Activated CD8-positive, alpha-beta T cell treated with anti-CD3 and anti-CD28 coated beads for 36 hours (primary cell): Measurements from ENCODE around the gene GNAT3. TPM values are rescaled to one million over a fixed set of nuclear protein-coding genes. Genes with fewer than 3 reads are reported as not detected.

ENCODE experiments used
- ATAC-seq: fragments of 200-7000 bp; cut with Tn5 transposase; one replicate; pipeline ENCODE4 v1.10.0; 2021; ENCODE audit warnings: mild to moderate bottlenecking, moderate library complexity
- CTCF ChIA-PET: fragments of 350-600 bp; sonication (Branson Sonifier 250); formaldehyde crosslinking; loops from one replicate; lab custom pipeline; 2021; ENCODE audit warnings: antibody characterized with exemption; lab: Charles Lee
- POLR2A ChIA-PET: fragments of 350-600 bp; sonication (Branson Sonifier 250); formaldehyde crosslinking; loops from one replicate; lab custom pipeline; 2021; ENCODE audit warnings: antibody characterized with exemption; lab: Charles Lee
- DNase-seq: peaks from one replicate; pipeline ENCODE4 v3.0.0-alpha.2; 2020
- H3K27ac Mint-ChIP-seq: one replicate; pipeline ENCODE4 v1.8.0; 2021; ENCODE audit warnings: mild to moderate bottlenecking, mixed read lengths
- H3K27me3 Mint-ChIP-seq: one replicate; pipeline ENCODE4 v1.8.0; 2021; ENCODE audit warnings: mixed read lengths
- H3K36me3 Mint-ChIP-seq: one replicate; pipeline ENCODE4 v1.8.0; 2021; ENCODE audit warnings: low read depth, mixed read lengths
- H3K4me1 Mint-ChIP-seq: one replicate; pipeline ENCODE4 v1.8.0; 2021; ENCODE audit warnings: low read depth, mixed read lengths
- H3K4me3 Mint-ChIP-seq: one replicate; pipeline ENCODE4 v1.8.0; 2021; ENCODE audit warnings: mild to moderate bottlenecking, moderate library complexity, mixed read lengths
- H3K9me3 Mint-ChIP-seq: one replicate; pipeline ENCODE4 v1.8.0; 2021; ENCODE audit warnings: mixed read lengths
- CTCF ChIP-seq: fragments of 200-600 bp; IDR thresholded peaks from one replicate; pipeline ENCODE4 v1.8.0; 2022; ENCODE audit warnings: antibody characterized with exemption, mild to moderate bottlenecking
- intact Hi-C: fragments of 100-400 bp; cut with micrococcal nuclease; formaldehyde crosslinking; loops from one replicate; pipeline ENCODE4 v1.10.0; 2022
- total RNA-seq, 2 experiments: library from RNA; stranded (reverse); gene quantifications; one replicate each; pipeline ENCODE4 v1.2.3, GENCODE V29; 2021

Gene GNAT3
- total RNA-seq, 2 experiments from 2014 or later = not detected

GRCh38 chr7:80413383-80413945, 98.4 kb downstream of the GNAT3 start:
- intact Hi-C loops = no loop called here
- Mint-ChIP-seq H3K4me1 (no peaks in the 10 kb centered on the region), H3K36me3 (no peaks in the 10 kb centered on the region), H3K4me3 (no peak overlapping the region), H3K27me3 (peaks cover 2% of the 10 kb centered on the region), H3K27ac (no peak overlapping the region), H3K9me3 (no peaks in the 10 kb centered on the region)
- TF ChIP-seq CTCF = no peak
- ChIA-PET POLR2A (no interaction called here), CTCF (no interaction called here)
- ATAC-seq (no peak), DNase-seq (no peak)

GRCh38 chr7:80412842-80413241, 99.0 kb downstream of the GNAT3 start:
- ChIA-PET CTCF (no interaction called here), POLR2A (no interaction called here)
- H3K4me3 Mint-ChIP-seq = no peak overlapping the region
- peaks cover 2% of the 10 kb centered on the region for H3K27me3 Mint-ChIP-seq
- no peak for TF ChIP-seq CTCF
- H3K27ac Mint-ChIP-seq = no peak overlapping the region
- H3K36me3 Mint-ChIP-seq = no peaks in the 10 kb centered on the region
- no peaks in the 10 kb centered on the region for H3K4me1 Mint-ChIP-seq
- no peaks in the 10 kb centered on the region for H3K9me3 Mint-ChIP-seq
- ATAC-seq (no peak), DNase-seq (no peak)
- intact Hi-C loops = no loop called here

- Mint-ChIP-seq H3K27me3 (peaks cover 2% of the 10 kb centered on the region), H3K27ac (no peak overlapping the region), H3K36me3 (no peaks in the 10 kb centered on the region), H3K4me3 (no peak overlapping the region), H3K4me1 (no peaks in the 10 kb centered on the region), H3K9me3 (peaks cover 3% of the 10 kb centered on the region)
- DNase-seq = no peak
- ChIA-PET CTCF (interaction anchor here (0.8 kb wide), 1 partner anchor 10 kb away, joined by 3 read pairs; no protein-coding TSS in a partner anchor), POLR2A (no interaction called here)
- no peak for TF ChIP-seq CTCF
- ATAC-seq = no peak
- intact Hi-C loops = no loop called here
Observed at GRCh38 chr7:80411621-80412020, 100.2 kb downstream of the GNAT3 start.

- peaks cover 2% of the 10 kb centered on the region for H3K27me3 Mint-ChIP-seq
- ChIA-PET POLR2A (no interaction called here), CTCF (no interaction called here)
- no peak overlapping the region for H3K27ac Mint-ChIP-seq
- ATAC-seq = no peak
- peaks cover 3% of the 10 kb centered on the region for H3K9me3 Mint-ChIP-seq
- TF ChIP-seq CTCF = no peak
- intact Hi-C loops = no loop called here
- no peaks in the 10 kb centered on the region for H3K36me3 Mint-ChIP-seq
- DNase-seq = no peak
- no peak overlapping the region for H3K4me3 Mint-ChIP-seq
- no peaks in the 10 kb centered on the region for H3K4me1 Mint-ChIP-seq
Observed at GRCh38 chr7:80410081-80410480, 101.8 kb downstream of the GNAT3 start.

Other genes starting within 250 kb of the GNAT3 start
- gene CD36, start 126.6 kb upstream of the GNAT3 start, total RNA-seq = not detected